Myocyte (in vitro differentiated cells): ENCODE results near the gene CKAP5. TPM values are rescaled to one million over a fixed set of nuclear protein-coding genes. Genes with fewer than 3 reads are reported as not detected.

Experiments used
- DNase-seq: peaks from one replicate; pipeline ENCODE4 v3.0.0-alpha.2; 2012; ENCODE audit warnings: low read depth
- total RNA-seq: library from RNA; depleted of rRNA; stranded (reverse); fragments of >200 nt; gene quantifications from 2 replicates; pipeline ENCODE4 v1.2.3, GENCODE V29; 2014

The CKAP5 gene
- total RNA-seq, 1 donor from 2014 or later, result 68.0 TPM

- DNase-seq, result no peak
These were observed 76.4 kb downstream of the CKAP5 start for GRCh38 chr11:46769636-46770221.

DNA sequence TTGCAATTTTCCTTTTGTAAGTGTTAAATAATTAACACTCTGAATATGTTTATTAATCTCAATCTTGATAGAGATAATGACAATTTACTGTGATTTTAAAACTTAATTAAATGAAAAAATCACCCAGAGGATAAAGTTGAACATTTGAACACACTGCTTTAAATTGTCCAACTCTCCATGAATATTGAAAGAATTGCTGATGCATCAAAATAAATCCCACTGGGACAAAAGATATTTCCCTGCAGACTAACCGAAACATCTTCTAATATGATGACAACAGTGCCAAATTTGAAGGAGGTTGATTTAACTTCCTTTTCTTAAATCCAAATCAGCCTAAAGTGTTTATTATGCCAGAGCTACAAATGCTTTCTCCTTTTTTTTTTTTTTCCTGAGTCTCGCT lies 79.4 kb downstream of the CKAP5 start:
- DNase-seq, result no peak

DNA sequence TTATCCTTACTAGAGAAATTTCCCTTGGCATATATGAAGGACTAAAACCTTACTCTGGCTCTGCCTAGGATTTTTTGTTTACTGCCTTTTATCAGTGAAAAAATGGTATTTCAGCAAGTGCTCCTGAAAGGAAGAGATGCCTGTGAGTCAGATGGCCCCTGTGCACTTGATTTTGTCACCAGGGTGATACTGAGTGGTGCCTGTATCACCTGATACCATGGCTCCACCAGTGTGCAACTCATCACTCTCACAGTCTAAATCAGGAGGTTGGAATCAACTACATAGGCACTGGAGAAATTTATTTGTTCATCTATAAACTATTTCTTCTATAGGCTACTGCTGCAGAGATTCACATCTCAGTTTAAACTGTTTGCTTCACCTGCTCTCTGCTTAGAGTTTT lies 83.8 kb downstream of the CKAP5 start:
- no peak for DNase-seq

DNA sequence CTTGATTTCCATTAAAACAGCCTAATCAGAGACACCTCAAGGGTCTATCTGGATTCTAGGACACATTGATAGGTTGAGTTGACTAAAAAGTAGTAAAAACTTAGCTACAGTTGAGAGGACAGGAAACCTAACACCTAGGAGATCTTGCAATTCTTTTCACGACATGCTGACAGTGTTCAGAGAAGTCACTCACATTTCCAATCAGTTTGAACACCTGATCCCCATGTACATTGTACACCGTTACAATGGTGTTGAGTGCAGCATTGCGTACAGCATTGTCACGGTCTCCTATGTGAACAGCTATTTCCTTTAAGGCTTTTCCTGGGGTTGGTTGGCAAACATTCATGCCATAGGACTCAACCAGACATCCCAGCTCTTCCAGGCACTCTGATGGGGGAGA lies 84.3 kb downstream of the CKAP5 start:
- DNase-seq, result no peak

GRCh38 chr11:46760429-46761128 lies 85.5 kb downstream of the CKAP5 start:
- DNase-seq, result peak; percentile 35

DNA sequence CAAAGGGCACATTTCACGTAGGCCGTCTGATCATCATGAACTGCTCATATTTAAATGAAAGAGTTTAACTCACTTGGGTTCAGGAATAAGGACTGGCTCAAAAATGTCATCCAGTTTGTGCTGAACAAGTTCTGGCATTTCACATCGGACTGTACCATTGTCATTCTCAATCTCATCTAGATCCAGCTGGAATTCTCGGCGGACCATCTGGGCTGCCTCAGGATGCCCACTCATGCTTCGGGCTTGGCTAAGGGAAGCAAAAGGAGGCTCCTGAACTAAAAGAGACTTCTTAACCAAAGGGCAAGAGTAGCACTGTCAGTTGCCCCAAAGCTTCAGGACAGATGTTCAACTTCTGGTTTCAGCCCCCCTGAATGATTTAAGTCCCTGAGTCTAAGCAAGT lies 86.9 kb downstream of the CKAP5 start:
- DNase-seq, result no peak

- no peak for DNase-seq
These were observed 90.1 kb downstream of the CKAP5 start for GRCh38 chr11:46755962-46756361.

- DNase-seq, result no peak
These were observed 98.9 kb downstream of the CKAP5 start for GRCh38 chr11:46747150-46747549.

DNA sequence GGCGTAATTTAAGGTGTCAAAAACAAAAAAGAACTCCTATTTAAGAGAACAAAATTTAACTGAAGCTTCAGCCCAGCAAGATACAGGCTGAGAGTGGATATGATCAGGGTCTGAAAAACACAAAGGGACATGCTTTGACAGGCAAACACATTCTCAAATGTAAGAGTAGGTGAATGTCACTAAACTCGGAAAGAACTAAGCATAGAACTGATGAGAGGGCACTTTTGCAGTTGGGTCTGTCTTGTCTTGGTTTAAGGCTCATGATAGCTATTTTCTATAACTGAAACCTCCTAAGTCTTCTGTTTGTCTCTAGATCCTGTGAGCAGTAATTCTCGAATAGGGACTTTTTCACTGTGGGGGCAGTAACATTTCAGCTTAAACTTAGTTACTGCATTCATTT lies 100.1 kb downstream of the CKAP5 start:
- no peak for DNase-seq

GRCh38 chr11:46745328-46745727 lies 100.8 kb downstream of the CKAP5 start:
- DNase-seq, result no peak

DNA sequence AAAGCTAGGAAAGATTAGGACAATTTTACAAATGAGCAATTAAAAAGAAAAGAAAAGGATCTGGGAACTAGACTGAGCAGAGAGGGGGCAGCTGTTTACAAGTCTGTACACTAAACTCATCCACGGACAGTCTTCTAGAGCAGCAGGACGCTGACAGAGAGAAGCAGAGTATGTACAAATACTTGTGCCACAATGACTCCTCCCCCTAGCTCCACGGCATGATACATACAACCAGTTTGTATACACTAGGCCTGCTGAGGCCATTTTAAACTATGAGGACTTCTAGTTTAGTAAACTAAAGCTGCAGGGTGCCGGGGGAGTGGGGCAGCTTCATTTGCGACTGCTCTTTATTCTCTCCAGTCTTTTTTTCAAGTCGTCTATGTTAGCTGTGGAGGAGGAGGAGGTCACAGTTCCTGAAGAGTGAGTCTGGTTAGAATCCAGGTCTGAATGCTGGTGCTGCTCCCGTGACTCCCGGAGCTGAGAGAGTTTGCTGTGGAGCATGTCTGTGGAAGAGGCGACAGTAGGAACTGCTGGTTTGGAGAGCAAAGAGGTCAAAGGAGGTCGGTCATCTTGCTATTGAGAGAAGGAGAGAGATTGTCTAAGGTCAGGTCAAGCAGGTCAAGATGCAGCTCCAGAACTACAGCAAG lies 102.3 kb downstream of the CKAP5 start:
- DNase-seq, result no peak

- DNase-seq, result no peak
These were observed 103.0 kb downstream of the CKAP5 start for GRCh38 chr11:46743043-46743442.

DNA sequence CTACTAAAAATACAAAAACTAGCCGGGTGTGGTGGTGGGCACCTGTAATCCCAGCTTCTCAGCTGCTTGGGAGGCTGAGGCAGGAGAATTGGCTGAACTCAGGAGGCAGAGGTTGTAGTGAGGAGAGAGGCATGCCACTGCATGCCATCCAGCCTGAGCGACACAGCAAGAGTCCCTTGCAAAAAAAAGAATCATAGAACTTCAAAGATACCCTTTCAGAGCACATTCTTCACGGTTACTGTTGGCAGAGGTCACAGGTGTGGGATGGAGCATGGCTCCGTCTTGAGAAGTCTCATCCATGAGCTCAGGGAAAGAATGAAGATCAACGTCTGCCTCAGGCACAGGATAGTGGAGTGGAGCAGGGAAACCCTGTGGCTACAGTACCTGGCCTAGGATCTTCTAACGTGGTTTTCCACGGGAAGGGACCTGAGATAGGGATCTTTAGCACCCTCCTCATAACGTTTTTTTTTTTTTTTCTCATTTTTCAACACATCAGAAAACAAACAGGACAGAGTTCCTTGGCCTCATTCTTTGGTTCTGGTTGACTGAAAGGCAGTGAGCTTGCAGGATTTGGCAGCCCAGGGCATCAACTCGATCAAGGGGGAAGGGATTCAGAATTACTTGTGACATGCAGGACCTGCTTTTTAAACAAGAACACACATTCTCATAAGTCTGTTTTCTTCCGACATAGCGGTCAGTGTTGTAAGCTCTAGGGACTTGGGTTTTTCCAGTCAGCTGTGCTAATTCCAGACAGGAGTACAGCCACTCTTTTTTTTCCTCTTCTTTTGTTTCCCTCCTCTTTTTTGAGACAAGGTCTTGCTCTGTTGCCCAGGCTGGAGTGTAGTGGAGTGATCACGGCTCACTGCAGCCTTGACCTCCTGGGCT lies 104.2 kb downstream of the CKAP5 start:
- DNase-seq, result no peak

- peak; percentile 13 for DNase-seq
These were observed 107.2 kb downstream of the CKAP5 start for GRCh38 chr11:46738887-46739286.

DNA sequence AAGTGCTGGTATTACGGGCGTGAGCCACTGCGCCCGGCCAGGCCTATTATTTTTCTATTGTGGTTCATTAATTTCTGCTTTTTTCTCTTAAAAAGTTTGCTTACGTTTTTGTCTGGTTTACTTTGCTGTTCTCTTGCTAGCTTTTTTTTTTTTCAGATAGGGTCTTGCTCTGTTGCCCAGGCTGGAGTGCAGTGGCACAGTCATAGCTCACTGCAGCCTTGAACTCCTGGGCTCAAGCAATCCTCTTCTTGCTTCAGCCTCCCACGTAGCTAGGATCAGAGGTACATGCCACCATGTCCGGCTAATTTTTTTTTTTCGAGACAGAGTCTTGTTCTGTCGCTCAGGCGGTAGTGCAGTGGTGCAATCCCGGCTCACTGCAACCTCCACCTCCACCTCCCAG lies 108.4 kb downstream of the CKAP5 start:
- no peak for DNase-seq

DNA sequence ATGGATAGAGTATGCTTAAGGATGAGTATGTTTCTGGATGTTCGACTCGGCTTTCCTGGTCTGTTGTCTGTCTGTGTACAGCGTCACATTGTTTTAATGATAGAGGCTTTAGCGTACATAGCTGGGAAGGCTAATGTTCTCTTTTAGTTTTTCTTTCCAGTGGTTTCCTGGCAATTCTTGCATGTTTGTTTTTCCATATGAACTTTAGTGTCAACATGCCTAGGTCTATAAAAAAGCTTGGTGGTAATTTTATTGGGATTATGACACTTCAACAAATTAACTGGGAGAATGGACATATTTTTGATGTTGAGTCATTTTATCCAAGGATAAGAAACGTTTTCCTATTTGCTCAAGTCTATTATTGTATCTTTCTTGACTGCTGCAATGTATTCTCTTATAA lies 109.5 kb downstream of the CKAP5 start:
- no peak for DNase-seq

- DNase-seq, result no peak
These were observed 109.9 kb downstream of the CKAP5 start for GRCh38 chr11:46736146-46736545.

DNA sequence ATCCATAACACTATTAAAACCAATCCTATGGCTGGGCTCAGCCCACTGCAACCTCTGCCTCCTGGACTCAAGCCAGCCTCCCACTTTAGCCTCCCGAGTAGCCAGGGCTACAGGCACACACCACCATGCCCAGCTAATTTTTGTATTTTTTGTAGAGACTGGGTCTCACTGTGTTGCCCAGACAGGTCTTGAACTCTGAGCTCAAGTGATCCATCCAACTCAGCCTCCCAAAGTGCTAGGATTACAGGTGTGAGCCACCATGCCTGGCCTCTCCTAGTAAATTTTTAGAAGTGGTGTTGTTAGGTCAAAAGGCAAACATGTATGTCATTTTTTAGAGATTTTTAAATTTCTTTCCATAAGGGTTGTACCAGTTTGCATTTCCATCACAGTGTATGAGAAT lies 112.8 kb downstream of the CKAP5 start:
- DNase-seq, result no peak

DNA sequence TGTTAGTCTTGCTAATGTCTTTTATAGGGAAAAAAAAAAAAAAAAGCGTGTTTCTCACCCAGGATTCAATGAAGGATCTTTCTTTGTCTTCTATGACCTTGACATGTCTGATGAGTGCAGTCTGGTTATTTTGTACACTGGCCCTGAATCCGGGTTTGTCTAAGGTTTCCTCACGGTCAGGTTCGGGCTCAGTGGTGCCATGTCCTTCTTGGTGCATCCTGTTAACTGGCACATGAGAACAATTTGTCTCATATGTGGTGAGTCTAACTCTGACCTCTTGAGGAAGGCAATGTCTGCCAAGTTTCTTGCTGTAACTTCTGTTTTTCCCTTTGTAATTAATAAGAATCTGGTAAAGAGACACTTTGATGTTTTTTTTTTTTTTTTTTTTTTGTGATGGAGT lies 114.5 kb downstream of the CKAP5 start:
- DNase-seq, result no peak

- DNase-seq, result no peak
These were observed 116.7 kb downstream of the CKAP5 start for GRCh38 chr11:46729110-46730027.

DNA sequence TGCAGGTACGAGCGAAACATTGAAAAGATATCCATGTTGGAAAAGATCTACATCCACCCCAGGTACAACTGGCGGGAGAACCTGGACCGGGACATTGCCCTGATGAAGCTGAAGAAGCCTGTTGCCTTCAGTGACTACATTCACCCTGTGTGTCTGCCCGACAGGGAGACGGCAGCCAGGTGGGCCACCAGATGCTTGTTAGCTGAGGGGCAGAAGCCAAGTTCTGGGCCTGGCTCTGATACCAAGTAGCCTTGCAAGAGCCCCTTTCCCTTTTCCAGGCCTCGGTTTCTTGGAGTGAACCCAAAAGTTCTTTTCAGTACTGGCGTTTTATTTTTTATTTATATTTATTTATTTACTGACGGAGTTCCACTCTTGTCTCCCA lies 117.4 kb downstream of the CKAP5 start:
- DNase-seq, result no peak
